Thyroid gland (tissue), 4 donors: ENCODE results near the gene LRBA. TPM values are rescaled to one million over a fixed set of nuclear protein-coding genes. Genes with fewer than 3 reads are reported as not detected.

Source experiments
- DNase-seq, 2 donors: peaks; one replicate each; pipeline ENCODE4 v3.0.0-alpha.2; 2019
- H3K27ac ChIP-seq, 3 donors: fragments of 200-600 bp; sonication (generic); 1 replicate in 2 of 3; 2 replicates in 1 of 3; pipeline ENCODE4 v1.5.1; 2016 to 2019; ENCODE audit warnings: mild to moderate bottlenecking in 1 of 3, moderate library complexity in 1 of 3
- H3K27me3 ChIP-seq: fragments of 200-600 bp; sonication (generic); one replicate; pipeline ENCODE4 v1.5.1; 2019
- H3K36me3 ChIP-seq, 2 donors: fragments of 200-600 bp; sonication (generic); one replicate each; pipeline ENCODE4 v1.5.1; 2016 to 2019
- H3K4me1 ChIP-seq, 2 donors: fragments of 200-600 bp; sonication (generic); one replicate each; pipeline ENCODE4 v1.5.1; 2017 to 2019
- H3K4me3 ChIP-seq, 3 donors: fragments of 200-600 bp; sonication (generic); replicated peaks in 1 of 3; 1 replicate in 2 of 3; 2 replicates in 1 of 3; pipeline ENCODE4 v1.5.1; 2016; ENCODE audit warnings: mild to moderate bottlenecking in 1 of 3
- H3K9me3 ChIP-seq: fragments of 200-600 bp; sonication (generic); one replicate; pipeline ENCODE4 v1.5.1; 2017
- CTCF ChIP-seq, 6 experiments: fragments of 200-600 bp in 3 of 6; fragments of 450-650 bp in 3 of 6; sonication (generic) in 3 of 6; IDR thresholded peaks; one replicate each; pipeline ENCODE4 v1.5.1; 2016 to 2019; ENCODE audit warnings: antibody characterized with exemption in 6 of 6, mild to moderate bottlenecking in 2 of 6, inconsistent platforms in 1 of 6, moderate library complexity in 1 of 6
- POLR2A ChIP-seq, 2 donors: fragments of 450-650 bp; IDR thresholded peaks; one replicate each; pipeline ENCODE4 v1.6.1; 2017; ENCODE audit warnings: antibody characterized with exemption in 2 of 2, mild to moderate bottlenecking in 2 of 2, moderate library complexity in 1 of 2
- WGBS, 2 donors: methylation state at CpG; one replicate each; pipeline ENCODE4 v1.1.5; 2017; 5-methylcytosine and 5-hydroxymethylcytosine counted together
- intact Hi-C: fragments of 100-400 bp; cut with DNase I; formaldehyde crosslinking; loops from one replicate; pipeline ENCODE4 v1.15.1; 2023
- total RNA-seq, 4 donors: library from RNA; depleted of rRNA; stranded (reverse); fragments of >200 nt; gene quantifications; one replicate each; pipeline ENCODE4 v1.2.3, GENCODE V29; 2016

LRBA gene
- total RNA-seq, 4 donors from 2014 or later, result 98.9 to 127 (median 113) TPM

GRCh38 chr4:150867148-150867547 is 147.9 kb downstream of the LRBA start:
- H3K4me1 ChIP-seq, result no peaks in the 10 kb centered on the region
- no peaks in the 10 kb centered on the region for H3K27me3 ChIP-seq
- WGBS, 2 donors, result 17 to 18% methylated on average over 4 of the region's 4 CpGs
- H3K36me3 ChIP-seq, result no peaks in the 10 kb centered on the region
- no peak overlapping the region for H3K4me3 ChIP-seq
- DNase-seq, result no peak
- no peak overlapping the region for H3K27ac ChIP-seq
- H3K9me3 ChIP-seq, result no peaks in the 10 kb centered on the region
- peak; percentile 37 to 76 (median 56) for TF ChIP-seq CTCF (IDR thresholded peaks at IDR 0.05)
- no peak for TF ChIP-seq POLR2A (IDR thresholded peaks at IDR 0.05)
- intact Hi-C loops, result loop anchor here (10.0 kb wide), 1 partner anchor 572 kb away; no protein-coding TSS in a partner anchor

- Histone ChIP-seq H3K27ac (no peak overlapping the region), H3K27me3 (no peaks in the 10 kb centered on the region), H3K4me3 (no peak overlapping the region), H3K4me1 (no peaks in the 10 kb centered on the region), H3K36me3 (no peaks in the 10 kb centered on the region), H3K9me3 (no peaks in the 10 kb centered on the region)
- DNase-seq, result no peak
- TF ChIP-seq CTCF (IDR thresholded peaks at IDR 0.05), result no peak
- WGBS, 2 donors, result 94 to 98% methylated on average over 7 of the region's 7 CpGs
- intact Hi-C loops, result loop anchor here (10.0 kb wide), 1 partner anchor 569 kb away; no protein-coding TSS in a partner anchor
These were observed 151.6 kb downstream of the LRBA start for GRCh38 chr4:150863456-150863855.

DNA sequence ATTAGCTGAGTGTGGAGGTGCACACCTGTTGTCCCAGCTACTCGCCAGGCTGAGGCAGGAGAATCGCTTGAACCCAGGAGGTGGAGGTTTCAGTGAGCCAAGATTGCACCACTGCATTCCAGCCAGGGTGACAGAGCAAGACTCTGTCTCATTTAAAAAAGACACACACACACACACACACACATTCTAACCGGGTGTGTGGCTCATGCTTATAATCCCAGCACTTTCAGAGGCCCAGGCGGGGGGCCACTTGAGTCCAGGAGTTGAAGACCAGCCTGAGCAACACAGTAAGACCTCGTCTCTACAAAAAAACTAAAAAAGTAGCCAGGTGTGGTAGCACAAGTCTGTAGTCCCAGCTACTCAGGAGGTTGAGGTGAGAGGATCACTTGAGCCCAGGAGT is 152.3 kb downstream of the LRBA start:
- no peak for TF ChIP-seq POLR2A (IDR thresholded peaks at IDR 0.05)
- no peak for TF ChIP-seq CTCF (IDR thresholded peaks at IDR 0.05)
- H3K36me3 ChIP-seq, result no peaks in the 10 kb centered on the region
- no peak overlapping the region for H3K4me3 ChIP-seq
- H3K9me3 ChIP-seq, result no peaks in the 10 kb centered on the region
- no peak for DNase-seq
- intact Hi-C loops, result loop anchor here (10.0 kb wide), 1 partner anchor 568 kb away; no protein-coding TSS in a partner anchor
- no peak overlapping the region for H3K27ac ChIP-seq
- WGBS, 2 donors, result 85 to 87% methylated on average over 5 of the region's 5 CpGs
- no peaks in the 10 kb centered on the region for H3K4me1 ChIP-seq
- H3K27me3 ChIP-seq, result no peaks in the 10 kb centered on the region

DNA sequence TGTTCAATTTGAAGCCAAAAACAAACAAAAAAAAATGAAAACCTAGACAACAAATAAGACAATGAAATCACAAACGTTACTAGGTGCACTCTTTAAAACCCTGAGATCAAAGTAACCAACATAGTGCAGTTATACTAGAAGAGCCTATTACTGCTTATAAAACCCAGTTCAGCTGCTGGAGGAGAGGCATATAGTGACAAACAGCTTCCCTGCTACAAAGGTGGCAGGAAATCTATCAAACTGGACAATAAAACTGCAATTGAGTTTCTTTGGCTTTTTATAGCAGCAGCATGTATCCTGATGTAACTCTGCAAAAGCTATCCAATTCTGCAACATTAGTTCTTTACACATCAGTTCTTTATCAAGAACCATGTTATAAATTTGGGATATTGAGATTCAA is 155.6 kb downstream of the LRBA start:
- no peak for DNase-seq
- H3K27ac ChIP-seq, result no peak overlapping the region
- no peaks in the 10 kb centered on the region for H3K36me3 ChIP-seq
- 54 to 60% methylated on average over 1 of the region's 1 CpG for WGBS, 2 donors
- TF ChIP-seq POLR2A (IDR thresholded peaks at IDR 0.05) (no peak), CTCF (IDR thresholded peaks at IDR 0.05) (no peak)
- H3K4me1 ChIP-seq, result no peaks in the 10 kb centered on the region
- intact Hi-C loops, result no loop called here
- no peaks in the 10 kb centered on the region for H3K9me3 ChIP-seq
- H3K27me3 ChIP-seq, result no peaks in the 10 kb centered on the region
- no peak overlapping the region for H3K4me3 ChIP-seq

- no peak overlapping the region for H3K27ac ChIP-seq
- no peak for DNase-seq
- no peak overlapping the region for H3K4me3 ChIP-seq
- no peak for TF ChIP-seq CTCF (IDR thresholded peaks at IDR 0.05)
- no peak for TF ChIP-seq POLR2A (IDR thresholded peaks at IDR 0.05)
- WGBS, 2 donors, result 96 to 97% methylated on average over 1 of the region's 1 CpG
- H3K36me3 ChIP-seq, result no peaks in the 10 kb centered on the region
- H3K4me1 ChIP-seq, result no peaks in the 10 kb centered on the region
- H3K9me3 ChIP-seq, result no peaks in the 10 kb centered on the region
- intact Hi-C loops, result no loop called here
- no peaks in the 10 kb centered on the region for H3K27me3 ChIP-seq
These were observed 159.0 kb downstream of the LRBA start for GRCh38 chr4:150855981-150856510.
